Activated naive CD8-positive, alpha-beta T cell treated with anti-CD3 and anti-CD28 coated beads, Interleukin-2, amount 50 U/mL, for 24 hours (primary cell): ENCODE data around the gene MYMX.

Experiments
- ATAC-seq: fragments of 150-1000 bp; cut with Tn5 transposase; one replicate; pipeline ENCODE4 v1.10.0; 2021
- DNase-seq: peaks from one replicate; pipeline ENCODE4 v3.0.0; 2021
- H3K27ac Mint-ChIP-seq: one replicate; pipeline ENCODE4 v1.8.0; 2021; ENCODE audit warnings: mild to moderate bottlenecking, mixed read lengths
- H3K27me3 Mint-ChIP-seq: one replicate; pipeline ENCODE4 v1.8.0; 2021; ENCODE audit warnings: mixed read lengths
- H3K36me3 Mint-ChIP-seq: one replicate; pipeline ENCODE4 v1.8.0; 2021; ENCODE audit warnings: low read depth, mixed read lengths
- H3K4me1 Mint-ChIP-seq: one replicate; pipeline ENCODE4 v1.8.0; 2021; ENCODE audit warnings: mixed read lengths
- H3K4me3 Mint-ChIP-seq: one replicate; pipeline ENCODE4 v1.8.0; 2021; ENCODE audit warnings: mild to moderate bottlenecking, moderate library complexity, mixed read lengths
- H3K9me3 Mint-ChIP-seq: one replicate; pipeline ENCODE4 v1.8.0; 2021; ENCODE audit warnings: mixed read lengths

The MYMX gene

GRCh38 chr6:44221291-44221960 is 4.7 kb downstream of the MYMX start:
- Mint-ChIP-seq H3K4me3 (no peak overlapping the region), H3K36me3 (peaks cover 11% of the 10 kb centered on the region), H3K27me3 (peaks cover 9% of the 10 kb centered on the region), H3K4me1 (peaks cover 57% of the 10 kb centered on the region), H3K27ac (peak overlapping the region; percentile 15), H3K9me3 (no peaks in the 10 kb centered on the region)
- DNase-seq = peak; percentile 80
- ATAC-seq = peak; percentile 58

- Mint-ChIP-seq H3K36me3 (peaks cover 11% of the 10 kb centered on the region), H3K4me1 (peaks cover 57% of the 10 kb centered on the region), H3K9me3 (no peaks in the 10 kb centered on the region), H3K27me3 (peaks cover 6% of the 10 kb centered on the region), H3K4me3 (peak overlapping the region; percentile 91), H3K27ac (no peak overlapping the region)
- ATAC-seq = no peak
- no peak for DNase-seq
Measured at GRCh38 chr6:44221961-44222335, 5.2 kb downstream of the MYMX start.

GRCh38 chr6:44222486-44223318 is 6.0 kb downstream of the MYMX start:
- H3K27me3 Mint-ChIP-seq = peaks cover 4% of the 10 kb centered on the region
- H3K4me1 Mint-ChIP-seq = peaks cover 57% of the 10 kb centered on the region
- ATAC-seq (no peak), DNase-seq (no peak)
- H3K4me3 Mint-ChIP-seq = peak overlapping the region; percentile 91
- H3K36me3 Mint-ChIP-seq = peaks cover 13% of the 10 kb centered on the region
- H3K9me3 Mint-ChIP-seq = no peaks in the 10 kb centered on the region
- H3K27ac Mint-ChIP-seq = peak overlapping the region; percentile 84

GRCh38 chr6:44223319-44224028 is 6.7 kb downstream of the MYMX start, which contains the start of gene SLC29A1:
Gene SLC29A1, plus strand, starts transcription at chr6:44223595. Its CDS starts 3,719 bp downstream, at chr6:44227314.
- H3K36me3 Mint-ChIP-seq = peaks cover 13% of the 10 kb centered on the region
- ATAC-seq (peak; percentile 55), DNase-seq (peak; percentile 90)
- no peaks in the 10 kb centered on the region for H3K9me3 Mint-ChIP-seq
- H3K4me3 Mint-ChIP-seq = peak within 1 kb of the TSS; percentile 91
- peaks cover 52% of the 10 kb centered on the region for H3K4me1 Mint-ChIP-seq
- peaks cover 4% of the 10 kb centered on the region for H3K27me3 Mint-ChIP-seq
- peak within 1 kb of the TSS; percentile 88 for H3K27ac Mint-ChIP-seq

GRCh38 chr6:44224029-44224964 is 7.6 kb downstream of the MYMX start:
- DNase-seq = peak; percentile 24

GRCh38 chr6:44224965-44225305 is 8.2 kb downstream of the MYMX start:
- H3K27ac Mint-ChIP-seq = peak overlapping the region; percentile 88
- H3K27me3 Mint-ChIP-seq = peaks cover 2% of the 10 kb centered on the region
- no peaks in the 10 kb centered on the region for H3K9me3 Mint-ChIP-seq

More at GRCh38 chr6:44224029-44224964, 7.6 kb downstream of the MYMX start:
- Mint-ChIP-seq H3K9me3 (no peaks in the 10 kb centered on the region), H3K27me3 (peaks cover 4% of the 10 kb centered on the region), H3K4me3 (peak overlapping the region; percentile 91), H3K36me3 (peaks cover 18% of the 10 kb centered on the region), H3K27ac (peak overlapping the region; percentile 88), H3K4me1 (peaks cover 46% of the 10 kb centered on the region)
- peak; percentile 21 for ATAC-seq

GRCh38 chr6:44225579-44226325 is 9.0 kb downstream of the MYMX start:
- H3K27me3 Mint-ChIP-seq = no peaks in the 10 kb centered on the region
- ATAC-seq (no peak), DNase-seq (no peak)
- peaks cover 29% of the 10 kb centered on the region for H3K36me3 Mint-ChIP-seq
- no peak overlapping the region for H3K27ac Mint-ChIP-seq
- peak overlapping the region; percentile 63 for H3K4me3 Mint-ChIP-seq
- H3K4me1 Mint-ChIP-seq = peaks cover 39% of the 10 kb centered on the region
- no peaks in the 10 kb centered on the region for H3K9me3 Mint-ChIP-seq

More at GRCh38 chr6:44224965-44225305, 8.2 kb downstream of the MYMX start:
- Mint-ChIP-seq H3K4me1 (peaks cover 42% of the 10 kb centered on the region), H3K4me3 (peak overlapping the region; percentile 91), H3K36me3 (peaks cover 22% of the 10 kb centered on the region)
- ATAC-seq (no peak), DNase-seq (no peak)

GRCh38 chr6:44226368-44227147 is 9.8 kb downstream of the MYMX start:
- Mint-ChIP-seq H3K4me3 (peak overlapping the region; percentile 63), H3K4me1 (peaks cover 34% of the 10 kb centered on the region)
- ATAC-seq = no peak

GRCh38 chr6:44227148-44227793 is 10.5 kb downstream of the MYMX start:
- H3K4me3 Mint-ChIP-seq = no peak overlapping the region
- DNase-seq (no peak), ATAC-seq (no peak)
- no peaks in the 10 kb centered on the region for H3K27me3 Mint-ChIP-seq
- no peaks in the 10 kb centered on the region for H3K9me3 Mint-ChIP-seq
- H3K4me1 Mint-ChIP-seq = peaks cover 27% of the 10 kb centered on the region
- H3K27ac Mint-ChIP-seq = no peak overlapping the region
- H3K36me3 Mint-ChIP-seq = peaks cover 36% of the 10 kb centered on the region

More at GRCh38 chr6:44226368-44227147, 9.8 kb downstream of the MYMX start:
- Mint-ChIP-seq H3K27ac (no peak overlapping the region), H3K9me3 (no peaks in the 10 kb centered on the region), H3K36me3 (peaks cover 31% of the 10 kb centered on the region), H3K27me3 (no peaks in the 10 kb centered on the region)
- DNase-seq = no peak

- DNase-seq (no peak), ATAC-seq (no peak)
- H3K4me3 Mint-ChIP-seq = no peak overlapping the region
- peaks cover 19% of the 10 kb centered on the region for H3K4me1 Mint-ChIP-seq
- H3K27me3 Mint-ChIP-seq = no peaks in the 10 kb centered on the region
- peaks cover 39% of the 10 kb centered on the region for H3K36me3 Mint-ChIP-seq
- H3K27ac Mint-ChIP-seq = no peak overlapping the region
- H3K9me3 Mint-ChIP-seq = no peaks in the 10 kb centered on the region
Measured at GRCh38 chr6:44228031-44228430, 11.3 kb downstream of the MYMX start.

- H3K9me3 Mint-ChIP-seq = no peaks in the 10 kb centered on the region
- peaks cover 18% of the 10 kb centered on the region for H3K4me1 Mint-ChIP-seq
- no peak for ATAC-seq
- H3K27me3 Mint-ChIP-seq = no peaks in the 10 kb centered on the region
- H3K36me3 Mint-ChIP-seq = peaks cover 40% of the 10 kb centered on the region
- no peak overlapping the region for H3K27ac Mint-ChIP-seq
- no peak overlapping the region for H3K4me3 Mint-ChIP-seq
- no peak for DNase-seq
Measured at GRCh38 chr6:44228433-44228832, 11.7 kb downstream of the MYMX start.

- Mint-ChIP-seq H3K9me3 (no peaks in the 10 kb centered on the region), H3K36me3 (peaks cover 44% of the 10 kb centered on the region), H3K27me3 (no peaks in the 10 kb centered on the region), H3K4me1 (peaks cover 18% of the 10 kb centered on the region), H3K27ac (no peak overlapping the region), H3K4me3 (no peak overlapping the region)
- no peak for DNase-seq
- no peak for ATAC-seq
Measured at GRCh38 chr6:44228836-44229235, 12.1 kb downstream of the MYMX start.
